GM18867 (cell line): Measurements from ENCODE around the gene MYLK.

Experiments used
- ATAC-seq: cut with Tn5 transposase; IDR thresholded peaks from one replicate; pipeline ENCODE4 v1.9.1; 2021; ENCODE audit warnings: mild to moderate bottlenecking, moderate library complexity; ENCODE audit not compliant: unreplicated experiment

MYLK gene

DNA sequence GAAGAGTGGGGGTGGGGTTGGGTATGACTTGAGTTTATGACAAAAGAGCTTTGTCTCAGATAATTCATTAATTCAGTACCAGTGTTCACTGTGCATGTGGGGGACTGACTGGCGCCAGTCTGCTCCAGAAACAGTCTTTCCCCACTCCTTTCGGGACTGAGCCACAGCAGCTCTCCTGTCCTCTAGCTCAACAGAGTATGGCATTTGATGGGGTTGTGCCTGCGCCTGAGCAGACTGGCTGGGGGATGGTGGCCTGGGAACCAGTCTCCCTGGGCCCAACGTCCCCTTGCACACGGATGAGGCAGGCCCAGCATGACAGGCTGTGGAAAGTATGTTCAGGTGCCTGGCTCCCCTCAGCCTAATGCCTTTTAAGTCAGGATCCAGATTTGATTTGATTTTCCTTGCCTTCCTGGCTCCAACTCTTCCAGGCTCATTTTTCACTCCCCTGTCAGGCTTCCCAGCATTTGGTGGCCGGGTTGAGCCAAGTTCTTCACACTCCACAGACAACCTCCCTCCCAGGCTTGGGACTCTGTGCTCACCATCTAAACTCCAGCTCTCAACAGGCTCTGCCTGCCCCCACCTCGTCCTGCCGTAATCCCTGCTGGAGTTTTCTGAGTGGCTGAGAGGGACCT is 105.0 kb downstream of the MYLK start:
- no peak for ATAC-seq

DNA sequence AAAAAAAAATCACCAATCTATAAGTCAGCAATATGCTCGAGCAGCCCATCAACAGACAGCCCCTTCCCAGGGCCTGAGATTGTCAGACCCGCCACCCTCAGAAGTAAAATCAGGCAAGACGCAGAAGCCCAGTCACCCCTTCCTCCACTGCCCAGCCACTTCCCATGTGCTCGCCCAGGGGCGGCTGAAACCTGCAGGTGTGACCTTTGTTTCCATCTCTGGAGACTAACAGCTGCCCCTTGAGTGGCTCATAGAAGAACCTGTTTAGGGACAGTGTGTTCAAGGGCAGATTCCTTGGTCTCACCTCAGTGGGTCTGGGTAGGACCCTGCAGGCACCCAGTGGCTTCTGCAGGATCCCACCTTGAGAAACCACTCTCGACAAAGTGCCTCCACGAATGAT is 105.6 kb downstream of the MYLK start:
- ATAC-seq, result no peak

DNA sequence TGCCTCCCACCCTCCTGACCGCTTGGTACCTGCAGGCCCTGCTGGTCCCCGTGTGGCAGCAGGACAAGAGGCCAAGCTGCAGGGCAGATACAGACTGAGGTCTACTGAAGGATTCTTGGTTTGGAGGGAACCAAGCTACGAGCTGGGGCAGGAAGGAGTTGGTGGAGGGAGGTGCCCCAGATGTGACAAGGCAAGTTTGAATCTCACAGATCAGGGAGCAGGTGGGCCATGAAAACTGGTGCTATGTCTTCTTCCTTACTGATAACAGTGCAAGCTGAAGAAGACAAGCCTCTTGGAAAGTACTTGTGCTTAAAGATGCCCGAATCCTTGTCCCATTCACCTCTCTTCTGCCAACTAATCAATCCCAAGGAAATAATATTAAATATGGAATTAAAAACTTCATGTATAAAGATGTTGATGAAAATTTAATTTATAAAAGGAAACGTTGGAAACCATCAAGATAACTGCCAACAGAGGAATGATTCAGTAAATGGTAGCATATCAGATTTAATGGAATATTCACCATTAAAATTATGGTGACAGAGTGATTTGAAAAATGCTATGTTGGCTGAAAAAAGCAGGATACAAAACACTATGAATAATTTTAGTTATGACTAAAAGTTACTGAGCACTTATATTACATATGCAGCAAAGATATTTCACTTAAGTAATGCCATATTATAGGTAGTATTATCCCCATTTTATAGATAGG is 107.9 kb downstream of the MYLK start:
- ATAC-seq, result no peak

DNA sequence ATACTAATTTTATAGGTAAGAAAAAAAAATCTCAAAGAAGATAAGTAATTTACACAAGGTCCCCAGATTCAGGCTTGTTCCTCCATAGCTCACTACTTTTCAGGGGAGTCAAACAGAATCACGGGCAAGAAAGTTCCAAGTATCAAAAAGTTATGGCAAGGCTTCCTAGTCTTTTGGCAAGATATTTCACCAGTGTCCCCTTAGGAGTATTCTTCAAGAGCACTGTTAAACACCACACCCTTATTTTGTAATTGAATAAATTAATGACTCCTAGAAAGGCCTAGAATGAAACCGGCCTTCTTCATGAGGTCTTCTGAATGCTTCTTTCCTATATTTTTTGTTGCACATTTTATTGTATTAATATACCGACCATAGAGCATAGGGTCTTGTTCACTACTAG is 109.7 kb downstream of the MYLK start:
- no peak for ATAC-seq

DNA sequence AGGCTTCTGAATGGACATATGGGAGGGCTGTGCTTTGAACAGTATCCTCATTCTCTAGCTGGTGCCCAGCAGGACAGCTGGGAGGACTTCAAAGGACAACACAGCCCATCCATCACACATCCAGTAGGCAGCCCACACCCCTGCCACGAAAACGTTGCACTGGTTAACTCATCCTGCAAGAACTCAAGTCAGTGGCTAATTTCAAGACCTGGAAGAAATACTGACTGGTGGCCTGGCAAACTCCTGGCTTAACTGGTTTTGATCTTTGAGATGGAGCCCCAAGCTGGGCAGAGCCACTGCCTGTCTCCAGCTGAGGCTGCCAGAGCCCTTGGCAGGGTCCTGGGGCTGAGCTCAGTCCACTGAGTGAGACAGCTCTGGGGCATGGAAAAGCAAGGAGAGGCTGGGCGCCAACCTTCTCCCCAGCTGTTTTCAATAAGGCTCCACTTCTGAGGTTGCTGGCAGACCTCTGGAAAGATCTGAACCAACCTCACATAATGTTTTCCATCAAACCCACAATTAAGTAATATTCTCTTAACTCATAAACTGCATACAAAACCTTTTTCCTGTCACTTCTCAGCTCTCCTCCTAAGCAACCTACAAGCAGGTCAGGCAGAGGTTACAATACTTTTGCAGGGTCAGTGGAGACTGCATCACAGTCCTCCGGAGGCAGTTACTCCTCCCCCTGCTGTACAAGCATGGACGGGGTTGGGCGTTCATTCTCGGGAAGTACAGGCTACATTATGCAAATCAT is 110.3 kb downstream of the MYLK start:
- no peak for ATAC-seq

DNA sequence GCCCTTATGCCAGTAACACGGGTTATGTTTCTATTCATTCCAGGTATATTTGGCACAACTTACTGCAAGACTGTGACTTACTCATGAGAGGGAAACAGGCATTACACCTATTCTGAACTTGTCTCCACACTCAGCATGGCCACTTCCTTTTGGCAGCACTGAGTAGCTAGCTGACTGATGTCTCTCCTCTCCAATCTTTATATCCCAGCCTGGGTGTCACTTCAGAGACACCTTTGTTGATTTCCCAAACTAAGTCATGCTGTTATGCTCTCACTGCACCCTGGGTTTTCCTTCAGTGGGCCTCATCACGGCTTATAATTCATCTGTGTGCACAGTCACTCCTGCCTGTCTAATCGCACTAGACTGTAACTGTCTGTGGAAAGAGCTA is 114.8 kb downstream of the MYLK start:
- no peak for ATAC-seq

DNA sequence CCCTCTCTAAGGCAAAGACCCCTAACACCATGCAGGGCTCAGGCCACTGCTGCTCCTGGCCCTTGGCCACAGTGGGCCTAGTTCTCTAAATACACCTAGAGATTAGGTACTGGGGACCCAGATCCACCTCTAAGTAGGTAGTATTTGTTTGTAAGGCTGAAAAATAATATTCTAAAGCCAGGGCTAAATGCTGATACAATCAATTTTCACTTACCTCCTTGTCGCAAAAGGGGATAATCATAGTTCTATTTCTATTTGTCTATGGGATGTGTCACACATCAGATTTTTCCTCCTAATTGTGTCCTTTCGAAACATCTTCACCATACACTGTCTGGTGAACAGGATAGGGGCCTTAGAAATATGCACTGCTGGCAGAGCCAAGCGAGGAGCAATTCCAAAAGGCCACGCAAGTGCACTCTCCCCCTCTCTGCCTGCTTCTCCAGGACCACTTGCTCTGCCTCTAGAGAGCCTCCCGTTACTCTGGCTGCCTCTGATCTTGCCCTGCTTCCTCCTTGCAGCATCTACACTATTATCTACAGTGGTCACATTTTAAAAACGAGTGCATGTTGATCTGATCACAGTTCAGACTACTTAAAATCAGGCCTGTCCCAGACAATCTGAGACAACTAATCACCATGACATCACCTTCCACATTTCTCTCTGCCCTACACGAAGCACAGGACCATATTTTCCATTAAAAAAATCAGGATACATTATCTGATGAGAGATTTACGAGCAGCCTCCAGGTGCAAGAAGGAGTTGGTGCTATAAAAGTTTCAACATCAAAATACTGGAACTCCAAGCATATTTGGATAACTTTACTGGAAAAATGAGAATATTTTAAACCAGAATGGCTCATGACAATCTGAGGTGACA is 115.4 kb downstream of the MYLK start:
- ATAC-seq, result no peak

DNA sequence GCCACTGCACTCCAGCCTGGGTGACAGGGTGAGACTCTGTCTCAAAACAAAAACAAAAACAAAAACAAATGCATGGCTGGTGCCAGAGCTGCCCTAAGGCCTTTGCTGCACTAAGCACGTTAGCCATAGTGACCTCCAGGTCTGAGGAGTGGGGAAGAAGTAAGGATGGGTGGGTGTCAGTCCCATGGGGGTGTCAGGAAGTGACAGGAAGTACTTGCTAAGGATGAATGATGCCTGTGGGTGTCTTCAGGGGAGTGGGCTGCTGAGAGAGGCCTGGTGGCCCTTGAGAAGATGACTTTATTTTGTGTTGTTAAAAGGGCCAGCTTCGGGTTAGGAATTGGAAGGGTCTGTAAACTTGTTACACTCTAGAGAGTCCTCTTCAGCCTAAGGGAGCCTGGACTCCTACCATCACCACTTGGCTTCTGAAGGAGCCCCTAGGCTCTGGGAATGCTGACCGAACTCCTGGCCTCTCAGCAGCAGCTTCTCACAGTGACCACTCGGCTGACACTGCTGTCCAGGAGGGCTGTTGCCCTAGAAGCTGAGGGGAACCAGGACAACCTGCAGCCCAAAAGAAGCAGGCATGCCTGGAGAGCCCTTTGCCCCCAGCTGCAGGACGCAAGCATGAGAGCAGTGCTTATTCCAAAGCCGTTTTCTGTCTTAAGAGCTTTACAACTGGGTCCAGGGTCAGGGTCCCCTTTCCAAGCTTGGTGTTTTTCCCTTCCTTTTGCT is 116.4 kb downstream of the MYLK start:
- no peak for ATAC-seq

DNA sequence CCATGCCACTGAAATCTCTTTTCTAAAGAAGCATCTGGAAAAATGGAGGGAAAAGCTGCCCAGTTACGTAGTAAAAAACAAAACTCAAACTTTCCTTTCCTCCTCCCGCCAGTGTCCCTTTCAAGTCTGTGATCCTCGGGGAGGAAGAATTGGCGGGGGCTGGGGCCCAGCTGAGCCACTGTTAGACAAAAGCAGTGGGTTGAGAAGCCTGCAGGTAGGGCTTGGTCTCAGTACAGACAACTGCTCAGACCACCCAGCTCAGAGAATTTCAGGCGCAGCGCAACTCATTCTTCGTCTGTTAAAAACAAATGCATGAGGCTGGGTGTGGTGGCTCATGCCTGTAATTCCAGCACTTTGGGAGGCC is 117.1 kb downstream of the MYLK start:
- ATAC-seq, result no peak

DNA sequence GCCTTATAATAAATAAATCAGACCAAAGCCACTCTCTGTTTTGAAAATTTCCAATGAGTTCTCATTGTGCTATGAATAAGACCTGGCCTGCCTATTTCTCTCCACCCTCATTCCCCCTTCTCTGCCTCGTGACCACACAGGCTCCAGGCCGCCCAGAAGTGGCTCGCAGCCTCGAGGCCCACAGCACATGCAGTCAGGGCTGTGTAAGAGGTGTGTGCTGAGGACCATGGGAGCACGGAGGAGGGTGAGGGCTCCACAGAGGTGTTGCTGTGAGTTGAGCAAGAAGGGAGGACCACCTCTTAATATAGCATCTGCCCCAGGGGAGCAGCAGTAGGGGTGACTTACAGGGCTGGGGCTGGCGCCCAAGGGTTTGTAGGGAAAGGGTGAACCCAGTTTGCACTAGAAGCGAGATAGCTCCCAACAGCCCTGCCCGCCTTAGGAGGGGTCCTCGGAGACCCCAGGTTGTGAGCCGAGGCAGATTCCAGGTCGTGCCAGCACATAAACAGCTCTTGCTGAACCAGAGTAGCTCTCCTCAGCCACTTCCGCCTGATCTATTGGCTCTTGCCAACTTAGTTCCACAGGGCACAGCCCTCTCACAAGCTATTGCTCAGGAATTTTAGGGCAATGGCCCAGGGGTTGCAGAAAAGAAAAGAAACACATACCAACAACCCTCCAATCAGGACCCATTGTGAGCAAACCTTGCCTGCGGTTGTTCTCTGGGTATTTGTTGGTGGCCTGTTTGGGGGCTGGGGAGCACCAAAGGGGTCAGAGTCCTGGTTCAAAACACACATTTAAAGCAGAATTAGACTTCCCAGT is 117.7 kb downstream of the MYLK start:
- no peak for ATAC-seq

DNA sequence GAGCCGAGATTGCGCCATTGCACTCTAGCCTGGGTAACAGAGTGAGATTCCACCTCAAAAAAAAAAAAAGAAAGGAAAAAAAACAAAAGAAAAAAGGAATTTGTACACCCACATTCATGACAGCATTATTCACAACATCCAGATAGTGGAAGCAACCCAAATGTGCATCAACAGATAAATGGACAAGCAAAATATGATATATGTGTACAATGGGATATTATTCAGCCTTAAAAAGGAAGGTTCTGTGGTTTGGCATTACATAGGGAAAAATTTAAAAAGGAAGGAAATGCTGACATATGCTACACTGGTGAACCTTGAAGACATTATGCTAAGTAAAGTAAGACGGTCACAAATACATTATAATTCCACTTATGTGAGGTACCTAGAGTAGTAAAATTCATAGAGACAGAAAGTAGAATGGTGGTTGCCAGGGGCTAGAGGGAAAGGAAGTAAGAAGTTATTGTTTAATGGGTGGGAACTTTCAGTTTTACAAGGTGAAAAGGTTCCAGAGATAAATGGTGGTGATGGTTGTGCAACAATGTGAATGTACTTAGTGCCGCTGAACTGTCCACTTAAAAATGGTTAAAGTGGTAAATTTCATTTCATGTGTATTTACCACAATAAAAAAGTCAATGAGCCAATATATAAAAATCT is 118.5 kb downstream of the MYLK start:
- ATAC-seq, result no peak

DNA sequence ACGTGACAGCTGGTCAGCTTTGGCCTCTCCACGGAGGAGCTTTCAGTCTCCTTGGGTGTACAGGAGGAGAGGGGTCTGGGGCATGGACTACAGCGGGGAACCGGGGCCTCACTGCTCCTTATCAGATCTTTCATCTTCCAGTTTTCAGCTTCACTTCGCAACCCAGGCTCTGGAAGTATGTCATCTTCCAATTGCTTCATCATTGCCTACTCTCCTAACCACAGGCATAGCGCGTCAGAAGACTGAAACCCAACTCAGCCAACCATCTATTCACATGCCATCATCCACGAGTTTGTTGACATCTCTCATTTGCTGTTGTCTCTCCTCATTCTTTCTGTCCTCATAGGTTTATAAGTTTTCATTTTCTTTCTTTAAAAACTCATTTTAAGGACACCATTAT is 119.5 kb downstream of the MYLK start:
- no peak for ATAC-seq

DNA sequence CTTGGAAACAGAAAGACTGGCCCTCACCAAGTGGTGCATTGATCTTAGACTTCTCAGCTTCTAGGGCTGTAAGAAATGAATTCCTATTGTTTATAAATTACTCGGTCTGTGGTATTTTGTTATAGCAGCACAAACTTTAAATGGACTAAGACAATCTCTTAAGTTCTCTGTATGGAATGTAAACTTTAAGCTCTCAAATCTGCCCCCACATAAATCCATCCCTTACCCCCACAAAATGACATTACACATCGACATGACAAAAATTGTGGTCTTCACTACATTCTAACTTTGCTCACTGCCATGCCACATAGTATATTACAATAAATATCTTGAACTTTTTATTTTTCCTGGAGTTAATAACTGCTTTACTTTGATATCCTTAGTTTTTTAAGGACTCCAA is 121.3 kb downstream of the MYLK start:
- ATAC-seq, result no peak

DNA sequence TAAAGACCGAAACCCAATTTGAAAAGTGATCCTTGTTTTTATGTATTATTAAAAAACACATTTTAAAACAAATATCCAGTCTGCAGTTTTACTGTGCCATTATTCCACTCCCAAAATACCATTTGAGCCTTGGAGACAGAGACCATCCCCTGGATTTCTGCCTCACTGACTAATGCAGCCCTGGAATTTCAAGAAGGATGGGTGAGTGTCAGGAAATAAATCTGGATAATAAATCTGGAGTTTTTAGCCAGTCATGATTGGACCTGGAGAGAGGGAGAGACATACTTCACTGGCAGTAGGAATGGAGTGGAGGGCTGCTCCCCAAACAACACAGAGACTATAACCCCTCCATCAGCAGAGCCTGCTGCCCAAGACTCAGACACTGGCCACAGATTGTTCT is 123.3 kb downstream of the MYLK start:
- ATAC-seq, result no peak

DNA sequence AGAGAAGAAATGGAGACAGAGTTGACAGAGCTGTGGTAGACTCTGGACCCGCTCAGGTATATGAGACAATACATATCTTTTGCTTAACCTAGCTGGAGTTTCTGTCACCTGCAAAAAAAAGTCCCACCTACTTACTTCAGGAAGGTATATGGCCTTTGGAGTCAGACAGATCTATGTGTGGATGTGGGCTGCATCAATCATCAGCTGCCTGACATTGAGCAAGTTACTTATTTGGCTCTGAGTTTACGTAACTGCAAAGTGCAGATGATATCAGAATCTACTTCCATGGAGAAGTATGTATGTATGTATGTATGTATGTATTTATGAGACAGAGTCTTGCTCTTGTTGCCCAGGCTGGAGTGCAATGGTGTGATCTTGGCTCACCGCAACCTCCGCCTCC is 124.3 kb downstream of the MYLK start:
- no peak for ATAC-seq

DNA sequence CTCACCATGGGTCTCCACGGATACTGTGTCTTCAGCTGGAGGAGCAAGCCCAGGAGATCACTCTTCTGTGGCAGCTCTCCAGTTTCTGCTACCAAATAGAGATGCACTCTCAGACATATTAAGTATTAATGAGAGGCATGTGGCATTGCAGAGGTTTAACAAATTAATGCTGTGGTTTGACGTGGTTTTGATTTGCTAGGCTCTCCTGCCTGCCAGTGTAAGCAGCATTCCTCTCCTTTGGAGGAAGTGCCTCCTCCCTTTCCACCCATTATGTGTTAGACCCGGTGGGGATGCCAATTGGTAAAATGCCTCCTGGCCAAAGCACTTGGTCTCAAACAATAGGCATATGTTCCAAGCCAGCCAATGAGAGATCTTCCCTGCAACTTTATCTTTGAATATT is 124.8 kb downstream of the MYLK start:
- no peak for ATAC-seq

DNA sequence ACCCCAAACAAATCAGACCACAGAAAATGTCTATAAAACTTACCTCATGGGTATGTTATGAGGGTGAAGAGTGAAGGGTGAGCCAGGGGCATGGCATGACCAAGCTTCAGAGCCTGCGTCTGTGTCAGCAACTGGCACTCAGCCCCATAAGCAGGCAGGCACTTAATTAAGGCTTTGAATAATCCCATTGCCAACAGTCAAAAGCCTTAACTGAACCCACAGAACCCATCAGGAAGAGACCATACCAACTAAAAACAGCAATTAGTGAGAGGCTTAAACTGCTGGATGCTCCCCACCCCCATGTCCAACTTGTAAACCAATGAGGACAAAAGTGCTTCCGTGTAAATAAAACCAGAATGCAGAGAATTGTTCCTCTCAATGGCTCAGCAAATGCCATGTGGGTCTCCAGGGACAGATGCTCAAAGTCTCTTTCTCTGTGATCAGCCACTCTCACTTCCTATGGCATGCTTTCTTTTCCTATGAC is 126.0 kb downstream of the MYLK start:
- no peak for ATAC-seq

DNA sequence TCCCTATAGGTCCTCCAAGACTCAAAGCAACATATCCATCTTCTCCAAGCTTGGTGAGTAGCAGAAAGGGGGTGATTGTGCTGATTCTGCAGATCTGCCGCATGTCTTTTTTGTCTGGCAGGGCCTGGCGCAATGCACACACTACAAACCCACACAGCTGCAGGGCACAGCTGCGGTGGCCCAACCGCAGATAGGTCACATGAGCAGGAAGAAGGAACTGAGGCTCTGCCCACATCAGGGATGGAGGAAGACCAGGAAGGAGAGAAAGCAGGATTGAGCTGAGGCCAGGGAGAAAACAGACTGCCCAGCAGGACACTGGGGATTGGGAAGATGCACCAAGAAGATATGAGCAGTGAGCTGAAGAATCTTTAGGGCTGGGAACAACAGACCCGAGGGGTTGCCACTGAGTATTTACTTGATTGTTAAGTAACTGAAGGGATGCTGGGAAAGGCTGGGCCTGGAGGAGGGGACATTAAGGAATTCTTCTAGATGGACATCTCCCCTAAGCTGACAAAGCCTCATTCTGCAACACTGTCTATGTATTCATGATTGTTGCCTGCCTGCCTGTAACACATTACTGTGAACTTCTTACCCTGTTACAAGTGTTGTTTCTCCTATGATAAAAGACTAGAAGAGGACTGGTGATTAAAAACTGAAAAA is 126.7 kb downstream of the MYLK start:
- ATAC-seq, result no peak

DNA sequence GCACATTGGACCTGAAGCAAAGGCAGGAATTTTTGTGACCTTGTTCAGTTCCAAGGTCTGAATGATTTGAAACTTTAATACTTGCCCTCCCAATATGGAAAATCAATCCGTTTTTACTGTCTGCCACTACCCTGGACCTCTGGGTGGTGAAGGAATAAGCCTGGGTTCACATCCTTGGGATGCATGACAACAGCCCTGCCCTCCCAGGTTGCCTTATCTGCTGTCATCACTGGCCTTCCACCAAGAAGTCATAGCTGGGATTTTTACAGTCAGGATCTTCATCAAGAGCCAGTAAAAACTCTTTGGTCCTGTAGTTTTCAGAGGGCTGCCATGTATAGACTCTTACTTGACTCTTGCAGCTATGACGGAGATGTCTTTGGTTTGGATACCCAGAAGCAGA is 128.6 kb downstream of the MYLK start:
- no peak for ATAC-seq
